CD4-positive, alpha-beta memory T cell (primary cell): ENCODE measurements around the gene AHDC1. TPM values are rescaled to one million over a fixed set of nuclear protein-coding genes. Genes with fewer than 3 reads are reported as not detected.
A peak's percentile ranks its signal among the peaks of the same experiment; 100 is the strongest.

Experiments used
- CTCF ChIA-PET: fragments of 350-600 bp; sonication (Branson Sonifier 250); formaldehyde crosslinking; loops from one replicate; lab custom pipeline; 2021; ENCODE audit warnings: inconsistent platforms; ENCODE audit not compliant: partially characterized antibody; lab: Charles Lee
- POLR2A ChIA-PET: fragments of 350-600 bp; sonication (Branson Sonifier 250); formaldehyde crosslinking; loops from one replicate; lab custom pipeline; 2021; ENCODE audit not compliant: partially characterized antibody; lab: Charles Lee
- DNase-seq, 5 donors: peaks; one replicate each; pipeline versions ENCODE4 v3.0.0 to v3.0.0-alpha.2; 2020 to 2022; ENCODE audit warnings: mixed read lengths in 1 of 5
- H3K27ac ChIP-seq: one replicate; pipeline ENCODE4 v1.7.0; 2013; ENCODE audit warnings: low read depth, low read length
- H3K27me3 ChIP-seq: 2 replicates; pipeline ENCODE4 v1.7.0; 2013; ENCODE audit warnings: mild to moderate bottlenecking, low read length, moderate library complexity; ENCODE audit not compliant: insufficient read depth
- H3K36me3 ChIP-seq: 2 replicates; pipeline ENCODE4 v1.7.0; 2013; ENCODE audit warnings: mild to moderate bottlenecking, low read length, moderate library complexity; ENCODE audit not compliant: insufficient read depth
- H3K4me1 ChIP-seq: 2 replicates; pipeline ENCODE4 v1.7.0; 2013; ENCODE audit warnings: mild to moderate bottlenecking, low read length, moderate library complexity; ENCODE audit not compliant: insufficient read depth
- H3K4me3 ChIP-seq, 2 donors: one replicate each; pipeline ENCODE4 v1.7.0; 2013; ENCODE audit warnings: low read length in 2 of 2, mild to moderate bottlenecking in 1 of 2
- H3K9me3 ChIP-seq, 2 donors: one replicate each; pipeline ENCODE4 v1.7.0; 2013; ENCODE audit warnings: low read length in 2 of 2, control low read depth in 1 of 2; ENCODE audit not compliant: control insufficient read depth in 1 of 2
- H3K27ac Mint-ChIP-seq, 7 donors: one replicate each; pipeline ENCODE4 v1.8.0; 2020 to 2021; ENCODE audit warnings: mixed read lengths in 7 of 7, mild to moderate bottlenecking in 6 of 7, inconsistent platforms in 3 of 7, moderate library complexity in 3 of 7
- H3K27me3 Mint-ChIP-seq, 2 donors: one replicate each; pipeline ENCODE4 v1.8.0; 2020 to 2021; ENCODE audit warnings: mixed read lengths in 2 of 2
- H3K36me3 Mint-ChIP-seq, 2 donors: one replicate each; pipeline ENCODE4 v1.8.0; 2020 to 2021; ENCODE audit warnings: mixed read lengths in 2 of 2, inconsistent platforms in 1 of 2, mild to moderate bottlenecking in 1 of 2
- H3K4me1 Mint-ChIP-seq, 4 donors: one replicate each; pipeline ENCODE4 v1.8.0; 2020 to 2021; ENCODE audit warnings: mixed read lengths in 4 of 4, mild to moderate bottlenecking in 1 of 4
- H3K4me3 Mint-ChIP-seq, 8 donors: one replicate each; pipeline ENCODE4 v1.8.0; 2020 to 2021; ENCODE audit warnings: mixed read lengths in 8 of 8, mild to moderate bottlenecking in 7 of 8, moderate library complexity in 6 of 8, inconsistent platforms in 3 of 8
- H3K9me3 Mint-ChIP-seq, 8 donors: one replicate each; pipeline ENCODE4 v1.8.0; 2020 to 2021; ENCODE audit warnings: mixed read lengths in 8 of 8, mild to moderate bottlenecking in 5 of 8, inconsistent platforms in 3 of 8, moderate library complexity in 1 of 8
- intact Hi-C: fragments of 100-400 bp; cut with micrococcal nuclease; formaldehyde crosslinking; loops from one replicate; pipeline ENCODE4 v1.15.1; 2023
- polyA plus RNA-seq, 2 donors: library from polyadenylated mRNA; unstranded; fragments of 300-500 nt; fragmentation: Illumina TruSeq; gene quantifications; one replicate each; pipeline ENCODE4 v1.2.3, GENCODE V29; 2021
- total RNA-seq, 2 experiments: library from RNA; stranded (reverse); gene quantifications; one replicate each; pipeline ENCODE4 v1.2.3, GENCODE V29; 2021

AHDC1 gene
- total and polyA plus RNA-seq, 4 experiments from 2014 or later: 0.02 to 19.2 (median 10.0) TPM

GRCh38 chr1:27638805-27639204 lies 34.9 kb upstream of the AHDC1 start:
- Mint-ChIP-seq H3K4me1 (peaks cover 25 to 48% (median 34%) of the 10 kb centered on the region in 4 donors), H3K27me3 (no peaks in the 10 kb centered on the region), H3K27ac (peak overlapping the region in 3 of 7 donors; percentile 19 to 70 (median 31)), H3K9me3 (no peaks in the 10 kb centered on the region), H3K4me3 (no peak overlapping the region), H3K36me3 (no peaks in the 10 kb centered on the region)
- Histone ChIP-seq H3K27me3 (no peaks in the 10 kb centered on the region), H3K27ac (no peak overlapping the region), H3K4me1 (peaks cover 32% of the 10 kb centered on the region), H3K9me3 (no peaks in the 10 kb centered on the region), H3K4me3 (no peak overlapping the region), H3K36me3 (no peaks in the 10 kb centered on the region)
- intact Hi-C loops: no loop called here
- ChIA-PET CTCF (interaction anchor here (1.0 to 2.2 kb wide), 5 partner anchors 10 to 82 kb away, joined by 3 to 6 read pairs (median 5); no protein-coding TSS in a partner anchor), POLR2A (interaction anchor here (1.3 to 2.3 kb wide), 2 partner anchors 20 to 24 kb away, joined by 3 to 13 read pairs; no protein-coding TSS in a partner anchor)
- no peak for DNase-seq

DNA sequence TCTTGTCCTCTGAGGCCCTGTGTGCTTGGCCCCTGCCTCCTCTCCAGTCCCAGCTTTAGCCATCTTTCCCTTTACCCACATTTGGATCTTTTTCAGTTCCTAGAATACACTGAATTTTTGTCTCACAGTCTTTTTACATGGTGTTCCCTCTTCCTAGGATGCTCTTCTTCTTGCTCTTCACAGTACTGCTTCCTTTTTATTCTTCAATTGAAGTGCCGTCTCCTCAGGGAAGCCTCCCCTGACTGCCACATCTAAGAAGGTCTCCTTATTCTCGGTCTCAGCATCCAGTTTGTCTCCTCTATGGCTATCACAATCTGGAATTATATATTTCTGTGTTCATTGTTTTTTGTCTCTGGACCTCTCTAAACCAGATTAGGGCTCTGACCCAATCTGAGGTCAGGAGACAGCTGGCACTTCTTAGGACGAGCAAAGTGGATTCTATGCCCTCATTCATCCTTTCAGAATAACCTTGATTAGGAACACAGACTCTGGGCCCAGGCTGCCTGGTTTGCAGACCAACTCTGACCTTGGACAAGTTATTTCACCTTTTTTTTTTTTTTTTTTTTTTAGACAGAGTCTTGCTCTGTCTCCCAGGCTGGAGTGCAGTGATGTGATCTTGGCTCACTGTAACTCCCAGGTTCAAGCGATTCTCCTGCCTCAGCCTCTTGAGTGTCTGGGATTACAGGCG lies 34.2 kb upstream of the AHDC1 start:
- POLR2A ChIA-PET: interaction anchor here (1.3 to 2.3 kb wide), 2 partner anchors 21 to 24 kb away, joined by 3 to 13 read pairs; no protein-coding TSS in a partner anchor
- Mint-ChIP-seq H3K27ac (peak overlapping the region in 6 of 7 donors; percentile 2 to 77 (median 42)), H3K36me3 (no peaks in the 10 kb centered on the region), H3K9me3 (no peaks in the 10 kb centered on the region), H3K4me3 (no peak overlapping the region), H3K4me1 (peaks cover 25 to 49% (median 35%) of the 10 kb centered on the region in 4 donors), H3K27me3 (no peaks in the 10 kb centered on the region)
- H3K27ac ChIP-seq: no peak overlapping the region
- no peaks in the 10 kb centered on the region for H3K36me3 ChIP-seq
- H3K27me3 ChIP-seq: no peaks in the 10 kb centered on the region
- no peak for DNase-seq
- intact Hi-C loops: no loop called here
- no peak overlapping the region for H3K4me3 ChIP-seq
- H3K9me3 ChIP-seq: no peaks in the 10 kb centered on the region
- CTCF ChIA-PET: interaction anchor here (1.0 to 2.2 kb wide), 5 partner anchors 9 to 81 kb away, joined by 3 to 6 read pairs (median 5); no protein-coding TSS in a partner anchor
- peaks cover 34% of the 10 kb centered on the region for H3K4me1 ChIP-seq

GRCh38 chr1:27635396-27636142 lies 31.6 kb upstream of the AHDC1 start:
- no peaks in the 10 kb centered on the region for H3K27me3 Mint-ChIP-seq
- POLR2A ChIA-PET: no interaction called here
- H3K9me3 ChIP-seq: no peaks in the 10 kb centered on the region
- no peak overlapping the region for H3K4me3 ChIP-seq
- no peak overlapping the region for H3K27ac ChIP-seq
- H3K36me3 ChIP-seq: no peaks in the 10 kb centered on the region
- peak overlapping the region in 7 of 8 donors; percentile 34 to 74 (median 51) for H3K4me3 Mint-ChIP-seq
- peaks cover 60% of the 10 kb centered on the region for H3K4me1 ChIP-seq
- intact Hi-C loops: no loop called here
- no peaks in the 10 kb centered on the region for H3K36me3 Mint-ChIP-seq
- H3K9me3 Mint-ChIP-seq: no peaks in the 10 kb centered on the region
- H3K27ac Mint-ChIP-seq: peak overlapping the region in 5 of 7 donors; percentile 62 to 88 (median 77)
- H3K4me1 Mint-ChIP-seq: peaks cover 48 to 75% (median 59%) of the 10 kb centered on the region in 4 donors
- DNase-seq: no peak
- CTCF ChIA-PET: interaction anchor here (0.7 kb wide), 1 partner anchor 16 kb away, joined by 3 read pairs; no protein-coding TSS in a partner anchor
- H3K27me3 ChIP-seq: no peaks in the 10 kb centered on the region

DNA sequence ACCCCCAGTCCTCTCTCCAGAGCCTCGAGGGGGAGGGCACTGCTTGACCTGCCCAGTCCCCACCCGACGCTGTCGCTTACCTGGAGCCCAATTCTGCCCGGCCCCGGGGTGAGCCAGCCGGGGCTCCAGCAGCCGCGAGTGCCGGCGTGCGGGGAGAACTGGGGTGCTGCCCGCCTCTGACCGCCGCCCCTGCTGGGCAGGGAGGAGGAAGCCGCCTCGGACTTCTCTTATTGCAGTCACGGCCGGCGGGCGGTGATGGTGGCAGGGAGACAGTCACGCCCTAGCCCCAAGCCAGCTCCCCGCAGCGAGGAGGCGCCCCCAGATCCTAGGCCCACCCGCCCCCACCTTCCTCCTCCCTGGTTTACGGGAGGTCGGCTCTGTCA lies 31.0 kb upstream of the AHDC1 start, which contains the start of gene FGR:
FGR (minus strand) TSS at position 201 of the 383 bp plus-strand sequence. CDS start 11,269 bp downstream, outside the sequence.
- Mint-ChIP-seq H3K36me3 (no peaks in the 10 kb centered on the region), H3K27ac (peak within 1 kb of the TSS; percentile 77 to 90 (median 87)), H3K4me1 (peaks cover 47 to 78% (median 60%) of the 10 kb centered on the region in 4 donors), H3K27me3 (no peaks in the 10 kb centered on the region), H3K9me3 (no peaks in the 10 kb centered on the region), H3K4me3 (peak within 1 kb of the TSS; percentile 62 to 80 (median 72))
- CTCF ChIA-PET: interaction anchor here (1.6 kb wide), 1 partner anchor 28 kb away, joined by 5 read pairs; no protein-coding TSS in a partner anchor
- H3K4me3 ChIP-seq: peak within 1 kb of the TSS; percentile 17 to 38
- no peaks in the 10 kb centered on the region for H3K9me3 ChIP-seq
- peaks cover 62% of the 10 kb centered on the region for H3K4me1 ChIP-seq
- H3K27me3 ChIP-seq: no peaks in the 10 kb centered on the region
- no peaks in the 10 kb centered on the region for H3K36me3 ChIP-seq
- H3K27ac ChIP-seq: peak within 1 kb of the TSS; percentile 62
- intact Hi-C loops: no loop called here
- POLR2A ChIA-PET: no interaction called here
- DNase-seq: no peak

DNA sequence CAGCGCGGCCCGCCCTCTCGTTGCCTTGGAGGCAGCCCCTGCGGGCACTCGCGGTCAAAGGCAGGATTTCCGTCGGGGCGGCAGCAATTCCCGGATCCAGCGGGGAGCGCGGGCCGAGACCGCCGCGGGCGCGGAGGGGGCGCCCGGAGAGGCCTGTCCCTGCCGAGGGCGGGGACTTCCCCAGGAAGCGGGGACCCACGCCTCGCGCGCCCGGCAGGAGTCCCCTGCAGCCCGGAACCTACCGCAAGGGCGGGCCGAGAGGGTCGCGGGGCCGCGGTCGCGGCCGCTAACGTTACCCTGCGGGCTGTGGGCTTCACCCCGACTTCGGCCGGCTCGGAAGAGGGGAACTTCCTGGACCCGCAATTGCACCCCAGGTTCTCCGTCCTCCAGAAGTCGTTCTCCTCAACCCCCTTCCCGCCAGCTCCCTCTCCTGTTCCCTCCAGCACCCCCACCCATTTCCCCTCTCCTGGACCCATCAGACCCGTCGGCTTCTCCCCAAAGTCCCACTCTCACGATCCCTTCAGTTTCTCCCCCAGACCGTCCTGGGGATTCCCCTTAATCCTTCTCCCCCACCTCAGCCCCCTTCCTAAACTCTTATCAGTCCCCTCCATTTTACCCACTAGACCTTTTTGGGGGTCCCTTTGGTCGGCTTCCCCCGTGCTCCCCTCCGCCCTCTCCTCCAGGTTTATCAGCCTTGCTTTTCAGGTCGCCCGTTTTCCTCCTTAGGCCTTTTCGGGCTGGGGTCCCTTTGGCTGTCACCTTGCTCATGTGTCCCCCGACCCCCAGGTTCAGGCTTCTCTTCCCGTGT lies 30.4 kb upstream of the AHDC1 start:
- H3K36me3 Mint-ChIP-seq: no peaks in the 10 kb centered on the region
- H3K36me3 ChIP-seq: no peaks in the 10 kb centered on the region
- H3K27me3 Mint-ChIP-seq: no peaks in the 10 kb centered on the region
- H3K4me3 Mint-ChIP-seq: peak overlapping the region; percentile 62 to 80 (median 72)
- peak overlapping the region; percentile 62 for H3K27ac ChIP-seq
- intact Hi-C loops: no loop called here
- CTCF ChIA-PET: interaction anchor here (1.6 kb wide), 1 partner anchor 29 kb away, joined by 5 read pairs; no protein-coding TSS in a partner anchor
- peaks cover 51 to 82% (median 62%) of the 10 kb centered on the region in 4 donors for H3K4me1 Mint-ChIP-seq
- POLR2A ChIA-PET: interaction anchor here (2.0 kb wide), 1 partner anchor 16 kb away, joined by 11 read pairs; no protein-coding TSS in a partner anchor
- H3K9me3 ChIP-seq: no peaks in the 10 kb centered on the region
- peaks cover 66% of the 10 kb centered on the region for H3K4me1 ChIP-seq
- H3K4me3 ChIP-seq: peak overlapping the region; percentile 17 to 38
- no peaks in the 10 kb centered on the region for H3K27me3 ChIP-seq
- no peaks in the 10 kb centered on the region for H3K9me3 Mint-ChIP-seq
- peak; percentile 41 to 62 (median 46) for DNase-seq
- H3K27ac Mint-ChIP-seq: peak overlapping the region; percentile 41 to 90 (median 87)

- H3K27me3 ChIP-seq: no peaks in the 10 kb centered on the region
- intact Hi-C loops: no loop called here
- Mint-ChIP-seq H3K36me3 (no peaks in the 10 kb centered on the region), H3K27ac (peak overlapping the region; percentile 57 to 93 (median 89)), H3K9me3 (no peaks in the 10 kb centered on the region), H3K27me3 (no peaks in the 10 kb centered on the region), H3K4me1 (peaks cover 53 to 89% (median 64%) of the 10 kb centered on the region in 4 donors), H3K4me3 (peak overlapping the region; percentile 72 to 91 (median 82))
- no peaks in the 10 kb centered on the region for H3K36me3 ChIP-seq
- H3K4me1 ChIP-seq: peaks cover 73% of the 10 kb centered on the region
- peak overlapping the region; percentile 17 to 38 for H3K4me3 ChIP-seq
- DNase-seq: no peak
- ChIA-PET CTCF (interaction anchor here (1.6 to 5.0 kb wide), 2 partner anchors 15 to 29 kb away, joined by 5 to 13 read pairs; no protein-coding TSS in a partner anchor), POLR2A (interaction anchor here (1.0 to 2.0 kb wide), 3 partner anchors 13 to 29 kb away, joined by 3 to 11 read pairs (median 8); no protein-coding TSS in a partner anchor)
- peak overlapping the region; percentile 62 for H3K27ac ChIP-seq
- H3K9me3 ChIP-seq: no peaks in the 10 kb centered on the region
Measured at GRCh38 chr1:27633640-27634176, 29.8 kb upstream of the AHDC1 start.
